ENCODE results near the gene PRSS27.

The PRSS27 gene

DNA sequence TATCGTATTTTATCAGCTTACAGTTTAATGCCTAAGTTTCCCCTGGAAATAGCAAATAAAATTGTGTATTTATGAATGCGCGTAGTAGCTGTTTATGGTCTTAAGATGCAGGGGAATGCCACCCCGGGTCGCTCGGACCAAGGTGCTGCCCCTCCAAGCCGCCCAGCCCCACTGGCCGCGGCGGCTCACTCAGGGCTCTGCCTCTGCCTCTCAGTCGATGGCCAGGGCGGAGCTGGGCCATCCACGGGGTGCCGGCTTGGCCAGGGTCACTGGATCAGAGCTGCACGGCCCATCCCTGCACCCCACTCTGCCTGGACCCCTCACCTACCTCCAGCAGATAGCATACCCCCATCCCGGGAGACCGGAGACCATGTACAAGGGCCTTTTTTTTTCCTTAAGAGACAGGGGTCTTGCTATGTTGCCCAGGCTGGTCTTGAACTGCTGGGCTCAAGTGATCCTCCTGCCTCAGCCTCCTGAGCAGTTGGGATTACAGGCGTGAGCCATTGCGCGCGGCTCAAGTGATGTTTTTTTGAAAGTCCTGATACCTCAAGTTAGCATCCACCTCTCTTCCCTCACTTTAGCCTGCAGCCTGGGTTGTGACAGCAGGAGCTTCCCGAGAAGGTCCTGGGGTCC is 11.0 kb downstream of the PRSS27 start:
- no peak for DNase-seq (ENCODE audit: low read depth in 2 of 2)

DNA sequence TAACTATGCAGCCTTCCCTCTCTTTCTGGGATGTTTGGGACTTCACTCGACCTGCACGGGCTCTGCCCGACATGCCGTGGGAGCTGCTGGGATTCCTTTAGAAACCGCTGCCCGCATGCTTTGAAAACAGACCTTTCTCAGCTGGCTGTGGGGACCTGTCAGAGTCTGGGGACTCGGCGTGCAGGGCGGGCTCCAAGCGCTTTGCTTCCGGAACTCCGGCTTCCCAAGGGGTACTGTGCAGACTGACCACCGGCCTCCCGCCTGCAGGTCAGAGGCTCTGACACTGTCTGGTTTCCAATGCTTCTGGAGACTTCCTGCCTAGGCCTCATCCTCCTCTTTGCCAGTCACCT is 11.8 kb downstream of the PRSS27 start:
- no peak for DNase-seq (ENCODE audit: low read depth in 2 of 2)

- DNase-seq (ENCODE audit: low read depth in 2 of 2): no peak
Measured at GRCh38 chr16:2707368-2708289, 12.4 kb downstream of the PRSS27 start.

DNA sequence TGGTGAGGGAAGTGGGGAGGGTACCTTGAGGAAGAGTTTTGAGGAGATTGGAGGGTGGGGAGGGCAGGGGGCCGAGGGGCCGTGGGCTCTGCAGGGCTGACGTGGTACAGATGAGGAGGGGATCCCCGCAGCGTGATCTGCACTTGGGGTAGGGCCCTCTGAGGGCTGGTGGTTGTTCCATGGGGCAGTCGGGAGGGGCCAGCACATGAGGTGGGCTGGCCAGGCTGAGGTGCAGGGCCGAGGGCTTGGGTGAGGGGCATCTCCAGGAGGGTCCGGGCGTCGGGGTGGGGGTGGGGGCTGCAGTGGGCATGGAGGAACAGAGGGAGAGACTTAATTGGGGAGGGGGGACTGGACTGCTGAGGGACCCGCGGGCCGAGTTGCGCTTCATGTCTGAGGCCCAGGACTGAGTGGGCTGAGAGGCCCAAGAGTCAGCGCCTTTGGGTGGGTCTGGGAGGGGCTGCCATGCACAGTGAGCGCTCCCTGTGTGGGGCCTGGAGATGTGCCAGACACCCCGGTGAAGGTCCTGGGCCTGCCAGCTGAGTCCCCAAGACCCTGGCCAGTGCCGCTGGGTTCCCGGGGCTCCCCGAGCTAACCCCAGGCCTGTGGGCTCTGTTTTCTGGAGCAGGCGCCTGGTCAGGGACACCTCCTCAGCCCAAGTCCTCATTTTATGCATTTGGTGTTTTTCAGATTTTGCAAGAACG is 13.3 kb downstream of the PRSS27 start:
- DNase-seq (ENCODE audit: low read depth in 2 of 2): no peak

DNA sequence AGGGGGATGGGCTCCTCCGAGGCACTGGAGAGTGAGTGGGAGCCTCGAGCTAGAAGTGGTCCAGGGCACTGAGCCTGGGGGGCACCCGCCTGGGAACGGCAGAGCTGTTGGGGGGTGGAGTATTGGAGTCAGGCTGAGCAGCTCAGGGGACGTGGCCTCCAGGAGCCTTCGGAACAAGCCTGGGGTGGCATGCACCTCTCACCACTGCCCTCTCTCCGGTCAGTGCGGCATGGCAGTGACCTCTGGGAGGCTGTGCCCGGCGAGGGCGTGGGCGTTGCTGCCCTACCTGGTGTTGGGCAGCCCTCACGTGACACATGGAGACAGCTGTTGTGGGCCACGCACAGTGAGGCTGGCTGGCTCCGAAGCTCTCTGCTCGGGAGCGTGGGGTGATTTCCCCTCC is 13.9 kb downstream of the PRSS27 start:
- DNase-seq (ENCODE audit: low read depth in 2 of 2): no peak

DNA sequence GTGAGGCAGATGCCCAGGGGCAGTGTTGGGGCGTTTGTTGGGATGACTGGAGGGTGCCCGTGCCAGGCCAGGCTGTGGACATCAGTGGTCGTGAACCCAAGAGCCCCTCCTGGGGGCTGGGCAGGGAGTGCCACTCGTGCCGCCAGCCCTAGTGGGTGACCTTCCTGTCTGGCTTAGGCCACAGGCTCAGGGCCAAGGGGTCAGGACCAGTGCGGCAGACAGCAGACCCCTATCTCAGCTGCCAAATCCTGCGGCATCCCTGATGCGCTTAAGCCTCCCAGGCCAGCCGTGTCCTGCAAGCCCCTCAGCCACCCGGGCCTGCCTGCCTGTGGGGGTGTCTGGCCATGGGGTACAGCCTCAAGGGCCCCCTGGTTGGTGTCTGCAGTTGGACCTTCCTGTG is 14.7 kb downstream of the PRSS27 start:
- no peak for DNase-seq (ENCODE audit: low read depth in 2 of 2)

DNA sequence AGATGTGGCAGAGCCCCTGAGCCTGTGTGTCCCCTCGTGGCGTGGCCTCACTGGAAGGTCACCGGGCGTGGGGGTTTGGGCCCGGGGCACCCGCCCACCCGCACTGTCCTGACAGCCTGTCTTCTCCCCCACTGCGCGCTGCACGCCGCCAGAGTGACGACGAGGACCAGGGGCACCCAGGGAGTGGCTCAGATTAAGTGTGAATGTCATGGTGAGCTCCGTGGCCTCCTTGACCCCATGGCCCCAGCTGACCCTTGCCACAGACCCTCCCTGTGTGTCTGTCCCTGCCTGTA is 15.1 kb downstream of the PRSS27 start:
- no peak for DNase-seq (ENCODE audit: low read depth in 2 of 2)

- DNase-seq (ENCODE audit: low read depth in 2 of 2): no peak
Measured at GRCh38 chr16:2704166-2704982, 15.7 kb downstream of the PRSS27 start.

GRCh38 chr16:2702871-2703745 is 16.9 kb downstream of the PRSS27 start:
- no peak for DNase-seq (ENCODE audit: low read depth in 2 of 2)

DNA sequence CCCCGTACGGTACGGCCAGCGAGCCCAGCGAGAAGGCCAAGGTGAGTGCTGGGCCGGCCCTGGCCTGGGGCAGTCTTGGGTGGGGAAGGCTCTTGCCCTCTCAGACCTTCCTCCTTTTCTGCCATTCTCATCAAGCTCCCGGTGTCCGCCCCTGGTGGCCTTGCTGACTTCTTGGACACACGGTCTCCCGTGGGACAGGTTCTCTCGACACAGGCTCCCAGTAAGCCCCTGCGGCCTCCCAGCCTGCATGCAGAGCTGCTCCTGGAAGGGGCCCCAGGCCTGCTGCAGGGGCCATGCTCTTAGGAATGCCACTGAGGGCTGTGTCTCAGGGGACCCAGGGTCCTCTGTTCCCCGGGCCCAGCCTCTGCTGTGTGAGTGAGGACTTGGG is 17.6 kb downstream of the PRSS27 start:
- no peak for DNase-seq (ENCODE audit: low read depth in 2 of 2)

- DNase-seq (ENCODE audit: low read depth in 2 of 2): no peak
Measured at GRCh38 chr16:2701713-2702437, 18.1 kb downstream of the PRSS27 start.

DNA sequence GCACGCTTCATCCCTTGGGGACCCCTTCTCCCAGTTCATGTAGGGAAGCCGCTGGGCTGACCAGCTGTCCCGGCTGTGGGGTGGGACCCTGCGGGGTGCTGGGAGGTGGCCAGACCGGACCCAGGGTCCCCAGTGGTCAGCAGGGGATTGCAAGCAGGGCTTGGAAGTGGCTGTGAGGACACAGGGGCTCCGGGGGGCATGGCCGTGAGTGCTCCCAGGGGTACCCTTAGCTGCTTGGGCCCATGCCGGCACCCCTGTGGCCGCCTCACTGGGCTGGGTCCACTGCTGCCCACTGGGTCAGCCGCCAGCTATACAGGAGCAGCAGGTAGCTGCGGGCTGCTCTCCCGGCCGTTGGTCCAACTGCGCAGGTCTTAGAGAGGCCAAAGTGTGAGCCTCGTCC is 18.8 kb downstream of the PRSS27 start:
- DNase-seq (ENCODE audit: low read depth in 2 of 2): no peak

DNA sequence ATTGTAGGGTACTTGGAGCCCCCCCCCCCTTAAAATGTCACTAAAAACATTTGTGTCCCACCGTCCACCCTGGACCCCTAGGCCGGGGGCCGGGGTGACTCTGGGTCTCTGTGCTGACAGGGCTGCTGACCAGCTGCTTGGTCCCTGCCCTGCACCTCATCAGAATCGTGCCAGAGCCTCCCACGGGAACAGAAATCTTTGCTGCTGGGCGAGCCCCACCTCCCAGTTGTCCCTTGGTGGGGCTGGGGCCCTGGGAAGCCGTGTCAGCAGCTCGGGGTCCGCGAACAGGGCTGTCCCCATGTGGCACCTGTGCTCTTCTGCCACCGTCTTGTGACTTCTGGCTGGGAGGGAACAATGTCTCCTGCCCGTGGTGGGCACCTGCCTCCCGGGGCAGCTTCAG is 19.2 kb downstream of the PRSS27 start:
- no peak for DNase-seq (ENCODE audit: low read depth in 2 of 2)

DNA sequence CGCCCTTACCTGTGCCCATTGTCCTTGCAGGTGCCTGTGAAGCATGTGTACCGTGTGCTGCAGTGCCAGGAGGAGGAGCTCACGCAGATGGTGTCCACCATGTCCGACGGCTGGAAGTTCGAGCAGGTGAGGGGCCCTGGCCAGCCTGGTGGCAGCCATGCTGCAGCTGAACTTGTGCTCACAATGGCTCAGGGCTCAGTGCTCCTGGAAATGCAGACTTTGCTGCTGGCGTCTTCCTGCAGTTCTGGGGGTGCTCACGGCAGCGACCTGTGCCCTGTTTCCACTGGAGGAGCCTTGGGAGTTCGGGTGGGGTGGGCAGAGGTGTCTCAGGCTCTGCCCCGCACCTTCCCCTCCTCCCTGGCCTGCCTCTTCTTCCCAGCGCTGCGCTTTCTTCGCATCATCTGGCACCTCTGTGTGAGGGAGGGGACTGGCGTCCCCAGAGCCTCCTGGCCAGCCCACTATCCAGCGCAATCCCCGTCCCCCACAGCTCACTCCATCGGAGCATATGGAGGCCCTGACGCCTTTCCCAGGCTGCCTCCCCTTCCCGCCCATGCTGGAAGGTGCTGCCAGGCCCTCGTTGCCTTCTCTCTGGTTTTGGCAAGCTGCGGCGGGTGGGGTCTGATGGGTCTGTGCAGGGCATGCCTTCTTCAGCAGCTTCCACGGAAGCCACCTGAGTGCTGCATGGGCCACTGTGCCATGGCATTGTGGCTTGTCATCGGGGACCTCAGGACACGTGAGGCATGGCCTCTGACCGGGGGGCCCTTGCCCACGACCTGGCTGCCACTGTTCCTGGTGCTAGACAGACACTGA is 20.0 kb downstream of the PRSS27 start:
- no peak for DNase-seq (ENCODE audit: low read depth in 2 of 2)

GRCh38 chr16:2698965-2699750 is 20.9 kb downstream of the PRSS27 start:
- DNase-seq (ENCODE audit: low read depth in 2 of 2): no peak

DNA sequence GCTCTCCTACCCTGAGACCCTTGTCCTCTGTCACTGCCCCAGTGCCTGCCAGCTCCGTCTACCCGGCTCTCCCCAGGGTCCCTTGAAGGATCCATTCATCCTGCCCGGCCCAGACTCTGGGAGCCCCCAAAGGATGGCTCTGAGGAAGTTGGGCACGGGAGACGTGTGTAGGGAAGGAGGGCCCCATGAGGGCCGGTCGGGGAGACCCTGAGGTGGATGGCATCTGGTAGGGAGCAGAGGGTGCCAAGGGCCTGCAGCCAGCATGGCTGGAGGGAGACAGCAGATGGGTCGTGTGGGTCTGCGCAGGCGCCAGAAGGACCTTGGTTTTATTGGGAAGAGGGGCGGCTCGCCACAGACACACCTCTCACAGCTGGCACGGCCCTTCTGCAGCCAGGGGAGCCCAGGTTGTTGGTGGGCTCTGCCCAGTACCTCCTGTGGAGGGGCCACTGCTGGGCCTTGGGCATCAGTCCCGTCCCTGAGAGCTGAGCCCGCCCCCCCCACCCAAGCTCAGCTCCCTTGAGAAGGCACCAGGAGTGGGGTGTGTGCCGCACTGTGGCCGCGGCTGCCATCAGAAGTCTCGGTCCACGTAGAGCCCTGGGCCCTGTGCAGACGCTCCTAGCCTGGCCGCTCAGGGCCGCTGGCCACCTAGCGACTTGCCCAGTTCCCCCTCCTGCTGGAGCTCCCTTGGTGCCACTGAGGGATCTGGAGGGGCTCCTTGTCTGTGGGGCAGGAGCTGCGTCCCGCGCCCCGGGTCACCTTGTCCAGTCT is 21.7 kb downstream of the PRSS27 start:
- DNase-seq (ENCODE audit: low read depth in 2 of 2): no peak

DNA sequence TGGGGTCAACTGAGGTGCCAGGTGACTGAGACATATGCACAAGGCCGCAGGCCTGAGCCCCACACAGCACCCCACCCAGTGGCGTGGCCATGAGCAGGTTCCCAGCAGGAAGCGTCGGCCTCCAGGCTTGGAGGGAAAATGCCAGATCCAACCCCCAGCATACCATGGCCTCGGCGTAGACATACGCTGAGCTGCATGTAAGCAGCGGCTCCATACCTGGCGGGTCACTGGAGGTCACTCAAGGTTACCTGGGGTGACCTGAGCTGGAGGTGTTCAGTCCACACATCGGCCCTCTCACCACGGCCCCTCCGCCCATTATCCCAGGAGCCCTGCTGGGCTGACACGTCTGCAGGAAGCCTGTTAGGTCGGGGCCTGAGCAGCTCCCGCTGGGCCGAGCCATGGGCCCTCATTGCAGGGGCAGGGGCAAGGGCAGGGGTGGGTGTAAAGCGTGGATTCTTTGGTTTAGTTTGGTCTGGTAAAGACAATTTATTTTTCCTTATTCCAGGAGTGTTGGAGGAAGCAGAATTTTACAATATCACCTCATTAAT is 22.5 kb downstream of the PRSS27 start:
- no peak for DNase-seq (ENCODE audit: low read depth in 2 of 2)
